ENCODE data around the gene ANG.
A peak's percentile ranks its signal among the peaks of the same experiment; 100 is the strongest.

Gene ANG

GRCh38 chr14:20682435-20683124 lies 6.0 kb upstream of the ANG start:
- peak; percentile 96 for DNase-seq (ENCODE audit: low read depth)
- no peak for TF ChIP-seq CTCF (IDR thresholded peaks at IDR 0.05; ENCODE audit: insufficient read depth, low read depth, low read length, missing control alignments)
- H3K4me3 ChIP-seq (ENCODE audit: low read depth, low read length): peak overlapping the region; percentile 78

GRCh38 chr14:20683125-20683890 lies 5.3 kb upstream of the ANG start:
- no peak for TF ChIP-seq CTCF (IDR thresholded peaks at IDR 0.05; ENCODE audit: insufficient read depth, low read depth, low read length, missing control alignments)
- peak; percentile 95 for DNase-seq (ENCODE audit: low read depth)
- peak overlapping the region; percentile 78 for H3K4me3 ChIP-seq (ENCODE audit: low read depth, low read length)

GRCh38 chr14:20683891-20684661 lies 4.5 kb upstream of the ANG start, which contains the start of gene RNASE4:
RNASE4 (plus strand) TSS chr14:20684560; CDS start chr14:20699372, 14,812 bp downstream.
- no peak for TF ChIP-seq CTCF (IDR thresholded peaks at IDR 0.05; ENCODE audit: insufficient read depth, low read depth, low read length, missing control alignments)
- peak; percentile 92 for DNase-seq (ENCODE audit: low read depth)

GRCh38 chr14:20684662-20685456 lies 3.7 kb upstream of the ANG start:
- DNase-seq (ENCODE audit: low read depth): no peak
- H3K4me3 ChIP-seq (ENCODE audit: low read depth, low read length): peak overlapping the region; percentile 78
- no peak for TF ChIP-seq CTCF (IDR thresholded peaks at IDR 0.05; ENCODE audit: insufficient read depth, low read depth, low read length, missing control alignments)

More at GRCh38 chr14:20683891-20684661, 4.5 kb upstream of the ANG start, which contains the start of gene RNASE4:
- peak within 1 kb of the TSS; percentile 78 for H3K4me3 ChIP-seq (ENCODE audit: low read depth, low read length)

GRCh38 chr14:20686386-20687143 lies 2.0 kb upstream of the ANG start:
- no peak for TF ChIP-seq CTCF (IDR thresholded peaks at IDR 0.05; ENCODE audit: insufficient read depth, low read depth, low read length, missing control alignments)
- DNase-seq (ENCODE audit: low read depth): no peak
- no peak overlapping the region for H3K4me3 ChIP-seq (ENCODE audit: low read depth, low read length)

Measured in GM12865 (cell line).